ENCODE data around the gene OR2G3.

DNA sequence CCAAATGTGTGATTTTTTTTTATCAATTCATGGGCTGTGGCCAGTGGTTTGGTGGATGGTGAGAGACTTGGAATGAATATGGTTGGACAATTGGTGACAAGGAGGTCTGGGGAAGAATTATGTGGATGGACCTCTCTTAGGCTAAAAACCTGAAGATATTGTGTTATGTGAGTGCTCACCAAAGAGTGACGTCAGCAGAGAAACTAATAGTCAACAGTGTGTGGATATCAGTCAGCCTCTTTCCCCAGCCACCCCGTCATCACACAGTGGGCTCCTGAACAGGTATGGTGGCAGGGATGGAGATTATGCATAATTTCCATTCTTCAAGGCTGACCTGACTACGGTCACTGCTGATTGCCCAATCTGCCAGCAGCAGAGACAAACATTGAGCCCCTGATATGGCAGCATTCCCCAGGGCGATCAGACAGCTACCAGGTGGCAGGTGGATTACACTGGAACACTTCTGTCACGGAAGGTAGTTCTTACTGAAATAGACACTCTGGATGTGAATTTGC, 26.4 kb upstream of the OR2G3 start:
- TF ChIP-seq POLR2A (IDR thresholded peaks at IDR 0.05; ENCODE audit: low read depth, low read length) (no peak), RAD21 (IDR thresholded peaks at IDR 0.05; ENCODE audit: low read length) (no peak), CHD1 (IDR thresholded peaks at IDR 0.05; ENCODE audit: low read depth, low read length) (no peak)
- TF ChIP-seq, protein P1, sequence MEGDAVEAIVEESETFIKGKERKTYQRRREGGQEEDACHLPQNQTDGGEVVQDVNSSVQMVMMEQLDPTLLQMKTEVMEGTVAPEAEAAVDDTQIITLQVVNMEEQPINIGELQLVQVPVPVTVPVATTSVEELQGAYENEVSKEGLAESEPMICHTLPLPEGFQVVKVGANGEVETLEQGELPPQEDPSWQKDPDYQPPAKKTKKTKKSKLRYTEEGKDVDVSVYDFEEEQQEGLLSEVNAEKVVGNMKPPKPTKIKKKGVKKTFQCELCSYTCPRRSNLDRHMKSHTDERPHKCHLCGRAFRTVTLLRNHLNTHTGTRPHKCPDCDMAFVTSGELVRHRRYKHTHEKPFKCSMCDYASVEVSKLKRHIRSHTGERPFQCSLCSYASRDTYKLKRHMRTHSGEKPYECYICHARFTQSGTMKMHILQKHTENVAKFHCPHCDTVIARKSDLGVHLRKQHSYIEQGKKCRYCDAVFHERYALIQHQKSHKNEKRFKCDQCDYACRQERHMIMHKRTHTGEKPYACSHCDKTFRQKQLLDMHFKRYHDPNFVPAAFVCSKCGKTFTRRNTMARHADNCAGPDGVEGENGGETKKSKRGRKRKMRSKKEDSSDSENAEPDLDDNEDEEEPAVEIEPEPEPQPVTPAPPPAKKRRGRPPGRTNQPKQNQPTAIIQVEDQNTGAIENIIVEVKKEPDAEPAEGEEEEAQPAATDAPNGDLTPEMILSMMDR (conservative IDR thresholded peaks at IDR 0.05; ENCODE audit: low read depth, low read length), result no peak
- TF ChIP-seq, protein P2, sequence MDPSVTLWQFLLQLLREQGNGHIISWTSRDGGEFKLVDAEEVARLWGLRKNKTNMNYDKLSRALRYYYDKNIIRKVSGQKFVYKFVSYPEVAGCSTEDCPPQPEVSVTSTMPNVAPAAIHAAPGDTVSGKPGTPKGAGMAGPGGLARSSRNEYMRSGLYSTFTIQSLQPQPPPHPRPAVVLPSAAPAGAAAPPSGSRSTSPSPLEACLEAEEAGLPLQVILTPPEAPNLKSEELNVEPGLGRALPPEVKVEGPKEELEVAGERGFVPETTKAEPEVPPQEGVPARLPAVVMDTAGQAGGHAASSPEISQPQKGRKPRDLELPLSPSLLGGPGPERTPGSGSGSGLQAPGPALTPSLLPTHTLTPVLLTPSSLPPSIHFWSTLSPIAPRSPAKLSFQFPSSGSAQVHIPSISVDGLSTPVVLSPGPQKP (IDR thresholded peaks at IDR 0.05; ENCODE audit: borderline replicate concordance, low read depth, low read length), result no peak
